ENCODE results near the gene L1CAM.
A peak's percentile ranks its signal among the peaks of the same experiment; 100 is the strongest.

L1CAM gene

DNA sequence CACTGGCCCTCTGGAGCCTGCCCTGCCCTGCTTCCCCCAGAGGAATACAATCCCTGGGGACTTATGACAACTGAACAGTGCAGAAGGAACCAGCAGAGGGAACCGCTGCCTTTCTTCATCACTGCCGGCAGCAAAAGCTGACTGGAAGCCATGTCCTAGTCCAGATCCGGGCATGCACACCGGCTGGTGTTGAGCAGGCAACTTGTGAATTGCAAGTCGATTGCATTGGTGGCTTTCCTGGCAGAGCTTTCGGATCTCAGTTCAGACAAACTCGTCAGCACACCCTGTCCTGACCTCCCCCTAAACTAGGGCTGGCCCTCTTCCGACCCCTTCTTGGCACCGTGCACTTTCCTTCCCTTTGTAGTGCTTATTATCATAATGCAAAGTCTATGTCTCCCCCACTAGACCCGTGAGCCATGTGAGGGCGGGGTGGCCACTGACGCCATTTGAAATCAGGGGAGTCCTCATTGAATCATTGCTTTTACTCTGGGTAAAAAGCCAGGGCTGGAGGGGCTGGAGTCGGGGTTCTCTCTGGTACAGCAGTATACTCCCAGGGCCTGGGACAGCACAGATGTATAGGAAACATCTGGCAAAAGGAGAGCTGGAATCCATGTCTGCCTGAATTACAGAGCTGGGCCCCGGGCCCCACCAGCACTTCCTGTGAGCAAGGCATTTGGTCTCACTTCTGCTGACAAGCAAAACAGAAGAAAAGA lies 38.3 kb upstream of the L1CAM start:
- DNase-seq: peak; percentile 68 to 86

DNA sequence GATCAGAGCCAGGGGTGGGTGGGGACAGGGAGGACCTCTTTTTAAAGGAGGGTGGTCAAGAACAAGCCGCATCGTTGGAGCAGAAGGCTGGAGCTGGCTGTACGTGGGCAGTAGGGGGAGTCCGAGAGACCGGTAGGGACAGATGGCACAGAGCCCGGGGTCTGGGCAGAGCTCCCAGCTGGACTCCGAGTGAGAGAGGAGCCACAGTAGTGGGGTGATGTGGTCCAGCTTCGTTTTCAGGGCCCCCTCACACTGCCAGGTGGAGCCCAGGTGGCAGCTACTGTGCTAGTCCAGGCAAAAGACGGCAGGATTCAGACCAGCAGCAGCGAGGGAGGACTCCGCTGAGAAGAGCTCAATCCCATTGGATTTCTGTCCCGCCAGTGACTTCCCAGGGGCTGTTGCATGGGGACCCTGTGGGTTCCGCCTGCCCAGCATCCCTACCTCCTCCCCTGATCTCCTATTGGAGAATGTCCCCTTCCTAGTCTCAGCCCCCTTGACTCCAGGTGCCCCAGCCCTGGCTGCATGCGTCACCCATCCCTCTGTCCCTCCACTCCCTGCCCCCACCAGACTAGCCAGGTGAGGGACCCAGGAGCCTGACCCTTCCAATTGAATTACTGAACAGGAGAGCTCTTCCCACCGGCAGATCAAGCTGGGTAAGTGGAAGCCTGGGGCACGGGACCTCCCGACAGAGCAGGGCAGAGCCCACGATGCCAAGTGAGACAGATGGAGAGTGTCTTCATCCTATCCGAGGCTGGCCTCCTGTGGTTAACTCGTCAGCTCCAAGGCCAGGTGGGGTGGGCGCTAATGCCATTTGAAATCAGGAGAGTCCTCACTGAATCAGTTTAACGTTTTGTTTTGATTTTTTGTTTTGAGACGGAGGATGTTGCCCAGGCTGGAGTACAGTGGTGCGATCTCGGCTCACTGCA lies 37.2 kb upstream of the L1CAM start:
- DNase-seq: peak in 1 of 2 experiments; percentile 42

DNA sequence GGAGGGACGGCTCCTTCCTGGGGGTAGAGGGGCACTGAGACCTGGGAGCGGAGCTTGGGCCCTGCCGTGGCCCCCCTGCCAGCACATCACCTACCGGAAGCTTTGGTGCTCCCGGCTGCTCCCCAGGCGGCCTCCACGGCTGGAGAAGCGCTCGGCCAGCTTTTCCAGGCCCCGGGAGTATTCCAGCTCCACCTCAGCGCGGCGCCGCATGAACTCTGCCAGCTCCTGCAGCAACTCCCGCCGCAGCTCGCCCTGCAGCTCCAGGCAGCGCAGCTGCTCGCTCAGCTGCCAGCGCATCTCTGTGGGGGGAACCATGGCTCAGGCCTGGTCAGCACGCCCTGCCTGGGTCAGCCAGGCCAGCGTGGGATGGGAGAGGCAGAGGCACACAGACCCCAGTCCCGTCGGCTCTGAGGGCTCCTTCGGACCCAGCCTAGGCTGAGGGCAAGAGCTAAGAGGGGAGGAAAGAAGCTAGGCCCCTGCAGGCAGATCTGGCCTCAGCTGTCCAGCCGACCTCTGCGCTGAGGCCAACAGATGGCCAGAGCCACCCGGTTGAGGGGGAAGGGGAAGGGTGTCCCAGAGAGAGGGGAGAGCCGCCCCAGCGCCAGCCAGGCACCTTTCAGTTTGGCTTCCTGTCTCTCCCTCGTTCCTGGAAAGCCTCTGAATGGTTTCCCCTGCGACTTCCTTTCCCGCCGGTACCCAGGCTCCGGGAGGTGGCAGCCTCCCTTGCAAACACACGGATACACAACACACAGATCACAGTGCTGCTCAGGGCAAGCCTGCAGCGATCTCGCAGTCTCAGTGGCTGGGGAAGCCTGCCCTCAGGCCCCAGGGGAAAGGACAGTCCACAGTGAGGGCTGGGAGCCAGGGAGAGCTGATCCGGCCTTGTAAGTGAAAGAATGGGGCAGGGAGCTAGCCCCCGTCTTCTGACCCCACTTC lies 35.8 kb upstream of the L1CAM start:
- DNase-seq: no peak

DNA sequence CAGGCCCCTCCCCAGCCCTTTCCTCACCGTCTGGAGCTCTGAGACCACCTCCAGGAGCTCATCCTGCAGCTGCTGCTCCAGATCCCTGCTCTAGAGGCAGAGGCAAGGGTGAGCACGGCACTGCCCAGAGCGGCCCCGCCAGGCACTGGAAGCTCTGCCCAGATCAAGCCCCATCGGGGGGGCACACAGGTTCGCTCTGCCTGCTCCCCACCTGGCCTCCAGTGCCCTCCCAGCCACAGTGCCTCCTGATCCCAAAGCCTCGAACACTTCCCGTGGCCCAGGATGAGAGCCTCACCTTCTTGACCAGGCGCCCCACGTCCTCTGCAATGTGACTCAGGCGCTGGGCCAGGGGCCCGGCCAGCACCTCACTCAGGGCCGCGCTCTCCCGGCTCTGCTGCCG lies 35.1 kb upstream of the L1CAM start:
- DNase-seq: no peak

DNA sequence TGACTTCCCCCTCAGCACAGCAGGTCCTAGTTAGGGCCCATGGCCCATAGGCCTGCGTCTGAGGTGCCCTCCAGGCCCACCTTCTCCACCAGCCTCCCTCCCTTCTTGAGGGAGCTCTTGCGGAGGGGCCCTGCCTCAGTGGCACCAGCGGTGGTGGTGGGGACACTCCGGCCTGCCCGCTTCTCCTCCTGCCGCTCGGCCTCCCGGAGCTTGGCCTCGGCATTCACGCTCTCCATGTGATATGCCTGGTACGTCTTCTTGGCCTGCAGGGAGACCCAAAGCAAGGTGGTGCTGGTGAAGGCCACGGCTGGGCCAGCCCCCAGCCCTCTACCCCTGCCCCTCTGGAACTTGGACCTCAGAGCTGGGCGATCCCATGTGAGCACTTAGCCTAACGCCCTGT lies 34.6 kb upstream of the L1CAM start:
- DNase-seq: no peak

DNA sequence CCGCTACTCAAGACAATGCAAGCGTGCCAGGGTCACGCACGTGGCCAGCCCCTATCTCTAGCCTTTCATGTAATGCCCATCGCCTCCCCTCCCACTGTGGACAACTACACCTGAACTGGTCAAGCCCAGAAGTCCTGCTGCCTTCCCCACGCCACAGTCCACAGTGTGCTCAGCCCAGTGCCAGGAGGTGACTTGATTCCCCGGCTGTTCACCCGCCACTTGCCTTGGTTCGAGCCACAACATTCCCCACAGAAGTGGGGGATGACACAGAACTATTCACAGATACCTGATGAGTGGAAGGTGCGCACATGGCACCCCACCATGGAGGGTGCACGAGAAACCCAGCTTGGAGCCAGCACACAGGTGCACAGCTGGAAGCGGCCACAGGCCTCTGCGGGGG lies 33.3 kb upstream of the L1CAM start:
- no peak for DNase-seq

DNA sequence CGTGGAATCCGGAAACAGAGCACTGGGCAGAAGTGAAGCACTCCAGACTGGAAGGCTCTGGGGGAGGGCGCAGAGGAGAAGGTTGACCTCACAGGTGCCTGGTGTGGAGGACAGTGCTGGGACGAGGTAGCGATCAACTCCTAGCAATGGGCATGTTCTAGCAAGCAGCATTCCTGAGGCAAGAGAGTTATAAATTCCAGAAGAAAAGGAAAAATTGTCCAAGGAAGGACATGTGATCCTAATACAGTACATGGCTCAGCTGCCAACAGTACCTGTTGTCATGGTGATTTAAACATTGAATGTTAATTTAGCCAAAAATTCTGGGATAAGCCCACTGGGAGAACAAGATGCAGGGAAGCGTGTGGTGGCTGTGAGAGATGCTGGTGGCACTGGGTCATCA lies 31.9 kb upstream of the L1CAM start:
- no peak for DNase-seq

DNA sequence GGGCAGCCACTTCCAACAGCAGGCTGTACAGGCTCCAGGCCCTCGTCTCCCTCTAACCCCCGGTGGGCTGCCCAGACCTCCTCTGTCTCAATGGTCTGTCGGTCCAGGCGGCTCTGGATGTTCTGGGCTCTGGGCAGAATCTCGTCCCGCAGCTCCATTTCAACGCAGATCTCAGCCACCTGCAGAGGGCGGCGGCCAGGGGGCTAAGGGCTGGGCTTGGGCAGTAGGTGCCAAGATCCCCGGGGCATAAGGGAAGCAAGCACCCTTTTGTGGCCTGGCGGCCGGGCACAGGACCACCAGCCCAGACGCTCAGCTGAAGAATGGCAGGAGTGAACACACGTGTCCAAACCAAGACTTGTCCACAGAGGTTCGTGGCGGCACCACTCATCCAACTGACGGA lies 27.7 kb upstream of the L1CAM start:
- DNase-seq: no peak

DNA sequence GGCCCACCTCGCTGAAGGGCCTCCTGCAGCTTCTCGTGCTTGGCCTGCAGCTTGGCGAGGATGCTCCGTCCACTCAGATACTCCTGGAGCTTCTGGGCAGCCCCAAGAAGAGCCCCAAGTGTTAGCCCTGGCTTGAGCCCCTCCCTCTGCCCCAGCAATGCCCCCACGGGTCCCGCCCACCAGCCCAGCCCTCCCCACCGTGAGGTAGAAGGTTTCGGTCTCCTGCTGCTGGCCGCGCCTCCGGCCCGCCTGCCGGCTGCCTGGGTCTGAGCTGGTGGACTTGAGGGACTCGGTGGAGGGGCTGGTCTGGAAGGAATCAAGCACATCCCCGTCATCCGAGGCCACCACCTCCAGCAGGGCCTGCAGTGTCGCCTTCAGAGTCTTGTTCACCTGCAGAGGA lies 27.2 kb upstream of the L1CAM start:
- DNase-seq: no peak

DNA sequence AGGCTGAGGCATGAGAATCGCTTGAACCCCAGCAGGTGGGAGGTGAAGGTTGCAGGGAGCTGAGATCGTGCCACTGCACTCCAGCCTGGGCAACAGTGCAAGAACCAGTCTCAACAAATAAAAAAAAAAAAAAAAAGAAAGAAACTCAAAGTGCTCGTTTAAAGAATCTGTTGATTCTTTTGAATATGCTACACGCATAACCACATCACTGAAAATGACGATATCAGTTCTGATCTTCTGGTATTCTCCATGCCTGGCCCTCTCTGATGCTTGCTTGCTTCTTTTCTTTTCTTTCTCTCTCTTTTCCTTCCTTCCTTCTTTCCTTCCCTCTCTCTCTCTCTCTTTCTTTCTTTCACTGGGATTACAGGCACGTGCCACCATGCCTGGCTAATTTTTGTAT lies 25.8 kb upstream of the L1CAM start:
- DNase-seq: no peak

DNA sequence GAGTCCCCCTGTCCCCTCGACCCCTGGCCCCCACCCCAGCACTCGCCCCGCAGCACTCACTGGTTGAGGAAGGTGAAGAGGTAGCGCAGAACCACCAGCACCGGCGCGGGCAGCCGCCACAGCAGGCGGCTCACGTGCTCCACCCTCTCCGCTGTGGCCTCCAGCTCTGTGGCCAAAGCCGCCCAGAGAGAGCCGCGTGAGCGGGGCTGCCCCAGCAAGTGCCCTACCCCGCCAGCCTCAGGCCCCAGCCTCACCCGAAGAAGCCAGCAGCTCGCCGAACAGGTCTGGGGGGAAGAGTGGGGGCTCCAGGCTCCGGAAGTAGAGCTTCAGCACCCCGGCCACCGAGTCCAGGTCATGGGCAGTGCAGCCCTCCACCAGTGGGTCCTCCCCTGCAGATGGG lies 24.5 kb upstream of the L1CAM start:
- DNase-seq: no peak

DNA sequence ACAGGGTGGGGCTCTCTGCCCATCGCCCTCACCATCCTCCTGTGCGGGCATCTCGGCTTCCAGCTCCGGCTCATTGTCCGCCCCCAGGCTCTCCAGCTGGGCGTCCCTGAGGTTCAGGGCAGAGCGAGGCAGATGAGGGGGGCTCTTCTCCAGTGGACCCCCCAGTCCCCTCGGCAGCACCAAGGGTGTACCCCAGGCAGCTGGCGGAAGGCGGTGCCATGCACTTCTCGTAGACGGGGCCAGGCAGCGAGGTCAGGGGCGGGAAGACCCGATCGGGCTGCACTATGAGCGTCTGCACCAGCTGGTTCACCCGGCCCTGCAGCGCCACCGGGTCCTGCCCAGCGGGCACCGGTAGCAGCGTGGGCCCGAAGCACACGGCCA lies 24.0 kb upstream of the L1CAM start:
- no peak for DNase-seq

DNA sequence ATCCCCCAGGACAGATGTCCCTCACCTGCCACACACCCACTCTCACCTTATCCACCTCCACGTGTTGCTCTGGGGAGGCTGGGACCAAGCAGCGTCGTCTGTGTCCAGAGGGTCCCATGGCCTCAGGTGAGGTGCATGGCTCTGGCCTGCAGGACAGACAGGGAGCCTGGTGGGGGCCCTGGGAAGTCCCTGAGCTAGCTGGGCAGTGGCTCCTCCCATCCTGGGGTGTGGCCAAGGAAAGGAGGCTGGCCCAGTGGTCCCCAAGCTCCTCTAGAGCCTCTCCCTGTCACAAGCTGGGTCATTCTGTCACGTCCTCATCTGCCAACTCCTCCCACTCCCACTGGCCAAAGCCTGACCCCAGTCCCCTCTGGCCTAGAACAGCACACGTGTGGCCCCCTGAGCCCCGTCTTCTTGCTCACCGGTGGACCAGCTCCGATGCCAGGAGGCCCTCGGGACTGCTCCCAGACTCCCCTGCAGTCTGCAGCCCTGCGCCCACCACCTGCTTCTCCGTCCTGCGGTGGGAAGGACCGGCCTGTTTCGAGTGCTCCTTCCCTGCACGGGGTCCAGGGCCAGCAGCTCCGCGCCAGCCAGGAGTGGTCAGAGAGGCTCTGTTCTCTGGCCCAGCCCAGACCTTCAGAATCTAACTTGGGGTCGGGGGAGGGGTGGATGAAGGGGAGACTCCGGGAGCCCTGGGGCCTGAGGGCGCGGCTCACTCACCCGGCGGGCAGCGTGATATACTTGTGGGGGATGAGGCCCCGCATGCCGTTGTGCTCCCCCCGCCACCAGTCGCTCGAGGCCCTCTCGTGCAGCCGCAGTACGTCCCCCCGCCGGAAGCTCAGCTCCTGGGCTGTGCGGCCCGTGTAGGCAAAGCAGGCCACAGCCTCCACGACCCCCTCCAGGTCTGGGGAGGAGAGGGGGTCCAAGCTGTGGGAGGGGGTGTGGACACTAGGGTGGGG lies 23.3 kb upstream of the L1CAM start:
- no peak for DNase-seq

DNA sequence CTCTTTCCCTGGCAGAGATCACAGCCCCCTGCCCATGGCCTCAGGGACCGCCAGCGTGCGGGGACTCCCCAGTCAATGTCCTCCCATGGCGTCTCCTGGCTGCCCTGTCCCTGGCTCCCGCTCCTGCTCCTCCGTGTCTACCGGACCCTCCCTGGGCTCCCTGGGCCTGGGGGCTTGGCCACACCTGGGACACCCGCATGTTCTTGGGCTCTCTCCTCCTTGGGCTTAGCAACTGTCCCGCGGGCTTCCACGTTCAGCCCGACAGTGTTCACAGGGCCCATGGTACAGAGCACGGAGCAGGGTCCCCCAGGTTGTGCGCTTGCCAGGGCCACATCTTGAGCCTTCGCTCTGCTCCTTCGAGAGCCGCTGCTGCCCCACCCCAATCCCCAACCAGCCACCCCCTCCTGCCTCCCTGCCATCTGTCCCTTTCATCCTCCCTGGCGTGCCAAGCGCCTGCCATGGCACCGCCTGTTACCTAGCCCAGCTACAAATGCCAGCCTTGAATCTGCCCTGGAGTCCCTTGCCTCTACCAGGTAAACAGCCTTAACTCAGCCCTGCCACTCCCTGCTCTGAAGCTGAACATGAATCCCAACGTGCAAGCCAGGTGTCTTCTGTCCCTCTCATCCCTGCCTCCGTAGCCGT lies 22.4 kb upstream of the L1CAM start:
- DNase-seq: no peak

DNA sequence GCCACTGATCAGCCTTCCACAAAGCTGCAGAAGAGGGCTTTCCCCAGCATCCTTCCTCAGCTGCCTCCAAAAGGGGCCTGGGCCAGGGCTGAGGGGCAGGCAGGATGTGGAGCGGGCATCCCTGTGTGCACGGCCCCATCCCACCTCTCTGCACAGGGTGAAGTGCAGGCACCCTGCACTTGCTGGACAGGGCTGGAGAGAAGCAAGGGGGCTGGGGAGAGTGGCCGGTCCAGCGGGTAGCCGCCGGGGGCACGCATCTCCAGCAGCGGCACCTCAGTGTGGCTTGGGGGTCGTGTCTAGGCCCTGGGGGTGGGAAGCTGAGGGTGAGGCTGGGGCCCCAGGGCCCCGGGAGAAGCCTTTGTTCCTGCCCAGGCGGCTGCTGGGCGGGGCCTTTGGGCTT lies 21.5 kb upstream of the L1CAM start:
- no peak for DNase-seq

DNA sequence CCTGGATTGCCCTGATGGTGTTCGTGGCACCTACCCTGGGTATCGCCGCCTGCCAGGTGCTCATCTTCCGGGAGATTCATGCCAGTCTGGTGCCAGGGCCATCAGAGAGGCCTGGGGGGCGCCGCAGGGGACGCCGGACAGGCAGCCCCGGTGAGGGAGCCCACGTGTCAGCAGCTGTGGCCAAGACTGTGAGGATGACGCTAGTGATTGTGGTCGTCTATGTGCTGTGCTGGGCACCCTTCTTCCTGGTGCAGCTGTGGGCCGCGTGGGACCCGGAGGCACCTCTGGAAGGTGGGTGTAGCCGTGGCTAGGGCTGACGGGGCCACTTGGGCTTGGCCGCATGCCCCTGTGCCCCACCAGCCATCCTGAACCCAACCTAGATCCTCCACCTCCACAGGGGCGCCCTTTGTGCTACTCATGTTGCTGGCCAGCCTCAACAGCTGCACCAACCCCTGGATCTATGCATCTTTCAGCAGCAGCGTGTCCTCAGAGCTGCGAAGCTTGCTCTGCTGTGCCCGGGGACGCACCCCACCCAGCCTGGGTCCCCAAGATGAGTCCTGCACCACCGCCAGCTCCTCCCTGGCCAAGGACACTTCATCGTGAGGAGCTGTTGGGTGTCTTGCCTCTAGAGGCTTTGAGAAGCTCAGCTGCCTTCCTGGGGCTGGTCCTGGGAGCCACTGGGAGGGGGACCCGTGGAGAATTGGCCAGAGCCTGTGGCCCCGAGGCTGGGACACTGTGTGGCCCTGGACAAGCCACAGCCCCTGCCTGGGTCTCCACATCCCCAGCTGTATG lies 20.3 kb upstream of the L1CAM start:
- no peak for DNase-seq

DNA sequence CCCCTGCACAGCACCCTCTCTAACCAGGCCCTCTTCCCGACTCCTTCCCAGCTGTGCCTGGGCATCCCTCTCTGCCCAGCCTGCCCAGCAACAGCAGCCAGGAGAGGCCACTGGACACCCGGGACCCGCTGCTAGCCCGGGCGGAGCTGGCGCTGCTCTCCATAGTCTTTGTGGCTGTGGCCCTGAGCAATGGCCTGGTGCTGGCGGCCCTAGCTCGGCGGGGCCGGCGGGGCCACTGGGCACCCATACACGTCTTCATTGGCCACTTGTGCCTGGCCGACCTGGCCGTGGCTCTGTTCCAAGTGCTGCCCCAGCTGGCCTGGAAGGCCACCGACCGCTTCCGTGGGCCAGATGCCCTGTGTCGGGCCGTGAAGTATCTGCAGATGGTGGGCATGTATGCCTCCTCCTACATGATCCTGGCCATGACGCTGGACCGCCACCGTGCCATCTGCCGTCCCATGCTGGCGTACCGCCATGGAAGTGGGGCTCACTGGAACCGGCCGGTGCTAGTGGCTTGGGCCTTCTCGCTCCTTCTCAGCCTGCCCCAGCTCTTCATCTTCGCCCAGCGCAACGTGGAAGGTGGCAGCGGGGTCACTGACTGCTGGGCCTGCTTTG lies 19.6 kb upstream of the L1CAM start:
- no peak for DNase-seq

DNA sequence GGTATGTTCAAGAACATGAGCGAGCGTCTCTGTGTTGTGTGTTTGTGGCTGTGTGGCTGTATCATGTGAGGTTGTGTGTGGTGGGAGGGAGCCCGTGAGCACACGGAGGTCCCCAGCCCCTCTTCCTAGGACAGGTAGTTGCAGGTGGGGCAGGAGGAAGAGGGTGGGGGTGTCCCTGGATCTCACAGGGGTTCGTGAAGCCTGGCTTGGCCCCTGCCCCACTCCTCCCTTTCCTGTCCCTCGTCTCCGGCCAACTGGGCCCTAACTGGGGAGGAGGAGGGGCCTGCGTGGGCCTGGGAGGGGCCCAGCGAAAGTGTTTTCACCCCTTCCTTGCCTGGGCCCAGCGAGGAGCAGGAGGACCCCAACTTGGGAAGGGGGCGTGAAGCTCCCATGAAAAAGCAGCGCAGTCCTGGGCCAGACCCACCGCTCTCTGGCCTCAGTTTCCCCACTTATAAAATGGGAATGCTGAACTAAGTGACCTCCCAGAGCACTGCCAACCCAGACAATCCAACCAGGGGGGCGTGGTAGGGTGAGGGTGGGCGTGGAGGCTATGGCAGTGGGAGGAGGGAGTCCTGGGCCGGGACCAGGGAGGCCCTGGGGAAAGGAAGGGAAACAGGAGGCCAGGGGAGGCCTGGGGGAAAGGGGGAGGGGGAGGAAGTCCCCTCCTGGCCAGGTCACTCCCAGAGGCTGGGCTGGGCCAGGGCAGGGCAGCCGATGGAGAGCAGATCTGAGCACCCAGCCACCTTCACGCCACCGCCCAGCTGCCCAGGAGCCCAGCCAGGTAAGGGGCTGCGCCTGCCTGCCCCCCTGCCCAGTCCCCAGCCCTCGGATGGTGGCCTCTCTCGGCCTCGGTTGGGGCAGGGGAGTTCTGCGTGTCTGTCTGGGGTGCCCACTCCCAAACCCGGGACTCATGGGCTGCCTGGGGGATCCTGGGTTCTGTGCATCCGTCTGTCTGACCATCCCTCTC lies 18.3 kb upstream of the L1CAM start, which contains the start of gene AVPR2:
Gene AVPR2, plus strand, starts transcription at position 683 of the 967 bp plus-strand sequence. CDS start 473 bp downstream, outside the sequence.
- DNase-seq: no peak
